GM12892 (cell line): ENCODE measurements around the gene PODN.

Source experiments
- POLR2A ChIP-seq: IDR thresholded peaks from 2 replicates; pipeline ENCODE4 v1.6.1; 2011; ENCODE audit warnings: low read depth, low read length, control low read depth
- POLR2AphosphoS5 ChIP-seq: IDR thresholded peaks from 2 replicates; pipeline ENCODE4 v1.6.1; 2011; ENCODE audit warnings: low read depth, low read length, control low read depth
- TAF1 ChIP-seq: IDR thresholded peaks from 2 replicates; pipeline ENCODE4 v1.6.1; 2011; ENCODE audit warnings: low read depth, mild to moderate bottlenecking, control low read depth, low read length, borderline replicate concordance

DNA sequence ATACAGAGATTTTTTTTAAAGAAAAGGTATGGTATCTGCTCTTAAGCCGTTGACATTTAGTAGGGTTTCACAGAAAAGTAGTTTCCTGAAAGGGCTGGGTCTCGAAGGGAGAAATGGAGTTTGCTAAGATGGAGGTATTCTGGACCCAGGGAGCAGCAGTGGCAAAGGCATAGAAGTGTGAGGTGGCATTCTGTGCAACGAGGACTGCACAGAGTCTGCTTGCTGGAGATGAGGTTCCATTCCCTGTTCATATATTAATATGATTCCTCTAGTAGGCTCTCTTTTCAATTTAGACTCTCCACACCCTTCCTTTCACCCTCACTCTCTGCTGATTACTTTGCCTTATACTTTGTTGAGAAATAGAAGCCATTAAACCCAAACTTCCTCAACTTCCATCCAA lies 38.5 kb upstream of the PODN start:
- TF ChIP-seq POLR2AphosphoS5 (no peak), POLR2A (no peak), TAF1 (no peak)
